ENCODE measurements around the gene INTS11.
A peak's percentile ranks its signal among the peaks of the same experiment; 100 is the strongest.

The INTS11 gene

GRCh38 chr1:1307261-1307922 lies 17.1 kb downstream of the INTS11 start:
- H3K4me1 ChIP-seq (ENCODE audit: control insufficient read depth, low read length): peaks cover 36% of the 10 kb centered on the region
- peaks cover 2% of the 10 kb centered on the region; the same call in 1 of the 2 replicates for H3F3A ChIP-seq (ENCODE audit: control insufficient read depth, insufficient read depth)
- H3K4me2 ChIP-seq (ENCODE audit: low read length): peak overlapping the region; percentile 84
- H4K20me1 ChIP-seq (ENCODE audit: control insufficient read depth, insufficient read depth, low read depth, low read length): no peaks in the 10 kb centered on the region
- no peak overlapping the region for H3K27ac ChIP-seq (ENCODE audit: low read depth, low read length)
- H3K9me2 ChIP-seq (replicated peaks; ENCODE audit: control insufficient read depth, low read length): no peaks in the 10 kb centered on the region
- no peaks in the 10 kb centered on the region for H3K9me3 ChIP-seq (ENCODE audit: control insufficient read depth, insufficient read depth, low read length)
- H3K27me3 ChIP-seq (ENCODE audit: control insufficient read depth, low read length): no peaks in the 10 kb centered on the region
- H3K79me2 ChIP-seq (ENCODE audit: control insufficient read depth, low read length): peaks cover 40% of the 10 kb centered on the region
- H3K36me3 ChIP-seq (ENCODE audit: control insufficient read depth, low read length): peaks cover 29% of the 10 kb centered on the region
- TF ChIP-seq CTCF (IDR thresholded peaks at IDR 0.05; ENCODE audit: low read depth, low read length, poor library complexity, severe bottlenecking) (no peak), EZH2phosphoT487 (IDR thresholded peaks at IDR 0.05; ENCODE audit: borderline replicate concordance, low read length) (no peak)
- H3K4me3 ChIP-seq (ENCODE audit: low read length): peak overlapping the region; percentile 79

- peaks cover 2% of the 10 kb centered on the region; the same call in 1 of the 2 replicates for H3F3A ChIP-seq (ENCODE audit: control insufficient read depth, insufficient read depth)
- H3K27ac ChIP-seq (ENCODE audit: low read depth, low read length): no peak overlapping the region
- no peaks in the 10 kb centered on the region for H3K9me3 ChIP-seq (ENCODE audit: control insufficient read depth, insufficient read depth, low read length)
- peaks cover 36% of the 10 kb centered on the region for H3K4me1 ChIP-seq (ENCODE audit: control insufficient read depth, low read length)
- H3K36me3 ChIP-seq (ENCODE audit: control insufficient read depth, low read length): peaks cover 26% of the 10 kb centered on the region
- TF ChIP-seq EZH2phosphoT487 (IDR thresholded peaks at IDR 0.05; ENCODE audit: borderline replicate concordance, low read length) (no peak), CTCF (IDR thresholded peaks at IDR 0.05; ENCODE audit: low read depth, low read length, poor library complexity, severe bottlenecking) (no peak)
- no peaks in the 10 kb centered on the region for H3K9me2 ChIP-seq (replicated peaks; ENCODE audit: control insufficient read depth, low read length)
- peak overlapping the region; percentile 79 for H3K4me3 ChIP-seq (ENCODE audit: low read length)
- peak overlapping the region; percentile 84 for H3K4me2 ChIP-seq (ENCODE audit: low read length)
- H4K20me1 ChIP-seq (ENCODE audit: control insufficient read depth, insufficient read depth, low read depth, low read length): no peaks in the 10 kb centered on the region
- no peaks in the 10 kb centered on the region for H3K27me3 ChIP-seq (ENCODE audit: control insufficient read depth, low read length)
- H3K79me2 ChIP-seq (ENCODE audit: control insufficient read depth, low read length): peaks cover 40% of the 10 kb centered on the region
Observed at GRCh38 chr1:1306661-1307260, 17.7 kb downstream of the INTS11 start.

GRCh38 chr1:1306070-1306660 lies 18.3 kb downstream of the INTS11 start:
- Histone ChIP-seq H3K27me3 (ENCODE audit: control insufficient read depth, low read length) (no peaks in the 10 kb centered on the region), H3K79me2 (ENCODE audit: control insufficient read depth, low read length) (peaks cover 40% of the 10 kb centered on the region), H3K27ac (ENCODE audit: low read depth, low read length) (peak overlapping the region; percentile 55), H3K9me3 (ENCODE audit: control insufficient read depth, insufficient read depth, low read length) (no peaks in the 10 kb centered on the region), H3K4me2 (ENCODE audit: low read length) (peak overlapping the region; percentile 84), H3K4me3 (ENCODE audit: low read length) (peak overlapping the region; percentile 79), H3F3A (ENCODE audit: control insufficient read depth, insufficient read depth) (no peaks in the 10 kb centered on the region), H3K9me2 (replicated peaks; ENCODE audit: control insufficient read depth, low read length) (no peaks in the 10 kb centered on the region), H3K36me3 (ENCODE audit: control insufficient read depth, low read length) (peaks cover 20% of the 10 kb centered on the region), H3K4me1 (ENCODE audit: control insufficient read depth, low read length) (peaks cover 36% of the 10 kb centered on the region), H4K20me1 (ENCODE audit: control insufficient read depth, insufficient read depth, low read depth, low read length) (no peaks in the 10 kb centered on the region)
- TF ChIP-seq CTCF (IDR thresholded peaks at IDR 0.05; ENCODE audit: low read depth, low read length, poor library complexity, severe bottlenecking): peak; percentile 44
- TF ChIP-seq EZH2phosphoT487 (IDR thresholded peaks at IDR 0.05; ENCODE audit: borderline replicate concordance, low read length): no peak
